GM21576 (cell line): ENCODE measurements around the gene IL15.
A peak's percentile ranks its signal among the peaks of the same experiment; 100 is the strongest.
"Not testable (repeated sequence)": the region's sequence is repeated elsewhere in the genome, so short reads cannot be mapped to it uniquely, and the experiment has no call there.

Experiments used
- ATAC-seq: cut with Tn5 transposase; IDR thresholded peaks from one replicate; pipeline ENCODE4 v1.9.1; 2021; ENCODE audit warnings: mild to moderate bottlenecking, moderate library complexity; ENCODE audit not compliant: unreplicated experiment

The IL15 gene

GRCh38 chr4:141697116-141697515 is 60.7 kb downstream of the IL15 start:
- ATAC-seq, result no peak

GRCh38 chr4:141702472-141703182 is 66.2 kb downstream of the IL15 start:
- no peak for ATAC-seq

- no peak for ATAC-seq
Observed at GRCh38 chr4:141703497-141703896, 67.1 kb downstream of the IL15 start.

GRCh38 chr4:141705048-141705746 is 68.8 kb downstream of the IL15 start:
- ATAC-seq, result peak; percentile 71

- peak; percentile 65 for ATAC-seq
Observed at GRCh38 chr4:141705747-141706377, 69.5 kb downstream of the IL15 start.

- no peak for ATAC-seq
Observed at GRCh38 chr4:141706445-141706844, 70.1 kb downstream of the IL15 start.

GRCh38 chr4:141711211-141711610 is 74.8 kb downstream of the IL15 start:
- peak; percentile 57 for ATAC-seq

- no peak for ATAC-seq
Observed at GRCh38 chr4:141713185-141713584, 76.8 kb downstream of the IL15 start.

GRCh38 chr4:141713771-141714445 is 77.5 kb downstream of the IL15 start:
- no peak for ATAC-seq

- ATAC-seq, result no peak
Observed at GRCh38 chr4:141719585-141719984, 83.2 kb downstream of the IL15 start.

- no peak for ATAC-seq
Observed at GRCh38 chr4:141721174-141721573, 84.8 kb downstream of the IL15 start.

- no peak for ATAC-seq
Observed at GRCh38 chr4:141724646-141725045, 88.3 kb downstream of the IL15 start.

GRCh38 chr4:141727420-141727819 is 91.0 kb downstream of the IL15 start:
- no peak for ATAC-seq

GRCh38 chr4:141730805-141731204 is 94.4 kb downstream of the IL15 start:
- ATAC-seq, result no peak

GRCh38 chr4:141731481-141731880 is 95.1 kb downstream of the IL15 start:
- ATAC-seq, result no peak

GRCh38 chr4:141739636-141740035 is 103.3 kb downstream of the IL15 start:
- no peak for ATAC-seq

- no peak for ATAC-seq
Observed at GRCh38 chr4:141746026-141746425, 109.6 kb downstream of the IL15 start.

- ATAC-seq, result not testable (repeated sequence)
Observed at GRCh38 chr4:141751806-141752205, 115.4 kb downstream of the IL15 start.

GRCh38 chr4:141757287-141757686 is 120.9 kb downstream of the IL15 start:
- ATAC-seq, result no peak

- no peak for ATAC-seq
Observed at GRCh38 chr4:141759796-141760425, 123.5 kb downstream of the IL15 start.

GRCh38 chr4:141761926-141762325 is 125.5 kb downstream of the IL15 start:
- ATAC-seq, result no peak
